ENCODE measurements around the gene PRKCB.
"Not testable (repeated sequence)": the region's sequence is repeated elsewhere in the genome, so short reads cannot be mapped to it uniquely, and the experiment has no call there.

Gene PRKCB

GRCh38 chr16:24146518-24146917 is 310.7 kb downstream of the PRKCB start:
- Histone ChIP-seq H3K36me3 (ENCODE audit: control insufficient read depth, insufficient read depth, low read length) (no peaks in the 10 kb centered on the region), H3K27me3 (ENCODE audit: control insufficient read depth, insufficient read depth, low read length) (no peaks in the 10 kb centered on the region), H3K9me3 (ENCODE audit: control insufficient read depth, insufficient read depth, low read length) (no peaks in the 10 kb centered on the region), H3K27ac (ENCODE audit: low read length) (no peak overlapping the region), H3K4me3 (ENCODE audit: low read length) (no peak overlapping the region), H3K4me1 (ENCODE audit: control insufficient read depth, insufficient read depth, low read length) (no peaks in the 10 kb centered on the region)
- no peak for DNase-seq (ENCODE audit: low read depth, low spot score)
- no CpG with 5 or more reads among the region's 7 CpGs for WGBS (ENCODE audit: insufficient coverage, insufficient read length)

GRCh38 chr16:24149102-24149501 is 313.3 kb downstream of the PRKCB start:
- H3K36me3 ChIP-seq (ENCODE audit: control insufficient read depth, insufficient read depth, low read length): no peaks in the 10 kb centered on the region
- DNase-seq (ENCODE audit: low read depth, low spot score): no peak
- H3K27me3 ChIP-seq (ENCODE audit: control insufficient read depth, insufficient read depth, low read length): no peaks in the 10 kb centered on the region
- no peaks in the 10 kb centered on the region for H3K4me1 ChIP-seq (ENCODE audit: control insufficient read depth, insufficient read depth, low read length)
- H3K4me3 ChIP-seq (ENCODE audit: low read length): no peak overlapping the region
- no CpG with 5 or more reads among the region's 3 CpGs for WGBS (ENCODE audit: insufficient coverage, insufficient read length)
- H3K27ac ChIP-seq (ENCODE audit: low read length): no peak overlapping the region
- H3K9me3 ChIP-seq (ENCODE audit: control insufficient read depth, insufficient read depth, low read length): no peaks in the 10 kb centered on the region

GRCh38 chr16:24150282-24150681 is 314.5 kb downstream of the PRKCB start:
- H3K4me3 ChIP-seq (ENCODE audit: low read length): no peak overlapping the region
- no CpG with 5 or more reads among the region's 2 CpGs for WGBS (ENCODE audit: insufficient coverage, insufficient read length)
- DNase-seq (ENCODE audit: low read depth, low spot score): no peak
- no peaks in the 10 kb centered on the region for H3K4me1 ChIP-seq (ENCODE audit: control insufficient read depth, insufficient read depth, low read length)
- no peak overlapping the region for H3K27ac ChIP-seq (ENCODE audit: low read length)
- no peaks in the 10 kb centered on the region for H3K27me3 ChIP-seq (ENCODE audit: control insufficient read depth, insufficient read depth, low read length)
- no peaks in the 10 kb centered on the region for H3K9me3 ChIP-seq (ENCODE audit: control insufficient read depth, insufficient read depth, low read length)
- H3K36me3 ChIP-seq (ENCODE audit: control insufficient read depth, insufficient read depth, low read length): no peaks in the 10 kb centered on the region

- Histone ChIP-seq H3K9me3 (ENCODE audit: control insufficient read depth, insufficient read depth, low read length) (no peaks in the 10 kb centered on the region), H3K27me3 (ENCODE audit: control insufficient read depth, insufficient read depth, low read length) (no peaks in the 10 kb centered on the region), H3K36me3 (ENCODE audit: control insufficient read depth, insufficient read depth, low read length) (no peaks in the 10 kb centered on the region), H3K27ac (ENCODE audit: low read length) (no peak overlapping the region), H3K4me3 (ENCODE audit: low read length) (no peak overlapping the region), H3K4me1 (ENCODE audit: control insufficient read depth, insufficient read depth, low read length) (no peaks in the 10 kb centered on the region)
- no CpG with 5 or more reads among the region's 5 CpGs for WGBS (ENCODE audit: insufficient coverage, insufficient read length)
- no peak for DNase-seq (ENCODE audit: low read depth, low spot score)
These were observed 315.7 kb downstream of the PRKCB start for GRCh38 chr16:24151482-24151939.

GRCh38 chr16:24152048-24152447 is 316.3 kb downstream of the PRKCB start:
- not testable (repeated sequence) for H3K36me3 ChIP-seq (ENCODE audit: control insufficient read depth, insufficient read depth, low read length); DNase-seq (ENCODE audit: low read depth, low spot score); H3K27me3 ChIP-seq (ENCODE audit: control insufficient read depth, insufficient read depth, low read length); H3K4me3 ChIP-seq (ENCODE audit: low read length); H3K4me1 ChIP-seq (ENCODE audit: control insufficient read depth, insufficient read depth, low read length); H3K27ac ChIP-seq (ENCODE audit: low read length); H3K9me3 ChIP-seq (ENCODE audit: control insufficient read depth, insufficient read depth, low read length)
- WGBS (ENCODE audit: insufficient coverage, insufficient read length): no CpG with 5 or more reads among the region's 10 CpGs

- WGBS (ENCODE audit: insufficient coverage, insufficient read length): no CpG with 5 or more reads among the region's 1 CpG
- Histone ChIP-seq H3K27me3 (ENCODE audit: control insufficient read depth, insufficient read depth, low read length) (no peaks in the 10 kb centered on the region), H3K9me3 (ENCODE audit: control insufficient read depth, insufficient read depth, low read length) (no peaks in the 10 kb centered on the region), H3K4me1 (ENCODE audit: control insufficient read depth, insufficient read depth, low read length) (no peaks in the 10 kb centered on the region), H3K27ac (ENCODE audit: low read length) (no peak overlapping the region), H3K4me3 (ENCODE audit: low read length) (no peak overlapping the region), H3K36me3 (ENCODE audit: control insufficient read depth, insufficient read depth, low read length) (no peaks in the 10 kb centered on the region)
- no peak for DNase-seq (ENCODE audit: low read depth, low spot score)
These were observed 317.0 kb downstream of the PRKCB start for GRCh38 chr16:24152826-24153225.

- Histone ChIP-seq H3K27me3 (ENCODE audit: control insufficient read depth, insufficient read depth, low read length) (no peaks in the 10 kb centered on the region), H3K4me3 (ENCODE audit: low read length) (no peak overlapping the region), H3K4me1 (ENCODE audit: control insufficient read depth, insufficient read depth, low read length) (no peaks in the 10 kb centered on the region), H3K36me3 (ENCODE audit: control insufficient read depth, insufficient read depth, low read length) (no peaks in the 10 kb centered on the region), H3K9me3 (ENCODE audit: control insufficient read depth, insufficient read depth, low read length) (no peaks in the 10 kb centered on the region), H3K27ac (ENCODE audit: low read length) (no peak overlapping the region)
- WGBS (ENCODE audit: insufficient coverage, insufficient read length): no CpG with 5 or more reads among the region's 1 CpG
- no peak for DNase-seq (ENCODE audit: low read depth, low spot score)
These were observed 321.0 kb downstream of the PRKCB start for GRCh38 chr16:24156777-24157176.

- no CpG with 5 or more reads among the region's 3 CpGs for WGBS (ENCODE audit: insufficient coverage, insufficient read length)
- Histone ChIP-seq H3K27me3 (ENCODE audit: control insufficient read depth, insufficient read depth, low read length) (no peaks in the 10 kb centered on the region), H3K27ac (ENCODE audit: low read length) (no peak overlapping the region), H3K4me1 (ENCODE audit: control insufficient read depth, insufficient read depth, low read length) (peaks cover 2% of the 10 kb centered on the region; the same call in 1 of the 2 replicates), H3K36me3 (ENCODE audit: control insufficient read depth, insufficient read depth, low read length) (no peaks in the 10 kb centered on the region), H3K4me3 (ENCODE audit: low read length) (no peak overlapping the region), H3K9me3 (ENCODE audit: control insufficient read depth, insufficient read depth, low read length) (no peaks in the 10 kb centered on the region)
- DNase-seq (ENCODE audit: low read depth, low spot score): no peak
These were observed 328.2 kb downstream of the PRKCB start for GRCh38 chr16:24163935-24164334.

- no peak overlapping the region for H3K4me3 ChIP-seq (ENCODE audit: low read length)
- no peak for DNase-seq (ENCODE audit: low read depth, low spot score)
- WGBS (ENCODE audit: insufficient coverage, insufficient read length): no CpG with 5 or more reads among the region's 8 CpGs
- peaks cover 2% of the 10 kb centered on the region; the same call in 1 of the 2 replicates for H3K4me1 ChIP-seq (ENCODE audit: control insufficient read depth, insufficient read depth, low read length)
- no peaks in the 10 kb centered on the region for H3K27me3 ChIP-seq (ENCODE audit: control insufficient read depth, insufficient read depth, low read length)
- no peaks in the 10 kb centered on the region for H3K36me3 ChIP-seq (ENCODE audit: control insufficient read depth, insufficient read depth, low read length)
- H3K27ac ChIP-seq (ENCODE audit: low read length): no peak overlapping the region
- no peaks in the 10 kb centered on the region for H3K9me3 ChIP-seq (ENCODE audit: control insufficient read depth, insufficient read depth, low read length)
These were observed 328.6 kb downstream of the PRKCB start for GRCh38 chr16:24164416-24164815.

GRCh38 chr16:24165273-24165672 is 329.5 kb downstream of the PRKCB start:
- Histone ChIP-seq H3K9me3 (ENCODE audit: control insufficient read depth, insufficient read depth, low read length) (no peaks in the 10 kb centered on the region), H3K4me1 (ENCODE audit: control insufficient read depth, insufficient read depth, low read length) (peaks cover 2% of the 10 kb centered on the region; the same call in 1 of the 2 replicates), H3K27ac (ENCODE audit: low read length) (no peak overlapping the region), H3K4me3 (ENCODE audit: low read length) (no peak overlapping the region), H3K27me3 (ENCODE audit: control insufficient read depth, insufficient read depth, low read length) (no peaks in the 10 kb centered on the region), H3K36me3 (ENCODE audit: control insufficient read depth, insufficient read depth, low read length) (no peaks in the 10 kb centered on the region)
- no CpG with 5 or more reads among the region's 3 CpGs for WGBS (ENCODE audit: insufficient coverage, insufficient read length)
- DNase-seq (ENCODE audit: low read depth, low spot score): no peak

GRCh38 chr16:24166661-24167528 is 331.1 kb downstream of the PRKCB start:
- H3K36me3 ChIP-seq (ENCODE audit: control insufficient read depth, insufficient read depth, low read length): no peaks in the 10 kb centered on the region
- WGBS (ENCODE audit: insufficient coverage, insufficient read length): no CpG with 5 or more reads among the region's 9 CpGs
- no peaks in the 10 kb centered on the region for H3K27me3 ChIP-seq (ENCODE audit: control insufficient read depth, insufficient read depth, low read length)
- H3K27ac ChIP-seq (ENCODE audit: low read length): no peak overlapping the region
- H3K4me3 ChIP-seq (ENCODE audit: low read length): no peak overlapping the region
- DNase-seq (ENCODE audit: low read depth, low spot score): no peak
- H3K9me3 ChIP-seq (ENCODE audit: control insufficient read depth, insufficient read depth, low read length): no peaks in the 10 kb centered on the region
- H3K4me1 ChIP-seq (ENCODE audit: control insufficient read depth, insufficient read depth, low read length): peaks cover 2% of the 10 kb centered on the region; the same call in 1 of the 2 replicates

All from iPS DF 6.9 (cell line).